Muscle of back (tissue), 11 donors: ENCODE data around the gene KNG1. TPM values are rescaled to one million over a fixed set of nuclear protein-coding genes. Genes with fewer than 3 reads are reported as not detected.

Experiments
- DNase-seq, 3 donors: peaks; one replicate each; pipeline versions ENCODE4 v3.0.0 to v3.0.0-alpha.2; 2013
- polyA plus RNA-seq, 10 donors: library from polyadenylated mRNA; unstranded; fragments of 120-200 nt; gene quantifications; one replicate each; pipeline ENCODE4 v1.2.1, GENCODE V29; 2013; ENCODE audit not compliant: insufficient read length in 10 of 10

The KNG1 gene
- polyA plus RNA-seq, 10 donors: 0.07 to 0.70 (median 0.12) TPM; not detected in 6

DNA sequence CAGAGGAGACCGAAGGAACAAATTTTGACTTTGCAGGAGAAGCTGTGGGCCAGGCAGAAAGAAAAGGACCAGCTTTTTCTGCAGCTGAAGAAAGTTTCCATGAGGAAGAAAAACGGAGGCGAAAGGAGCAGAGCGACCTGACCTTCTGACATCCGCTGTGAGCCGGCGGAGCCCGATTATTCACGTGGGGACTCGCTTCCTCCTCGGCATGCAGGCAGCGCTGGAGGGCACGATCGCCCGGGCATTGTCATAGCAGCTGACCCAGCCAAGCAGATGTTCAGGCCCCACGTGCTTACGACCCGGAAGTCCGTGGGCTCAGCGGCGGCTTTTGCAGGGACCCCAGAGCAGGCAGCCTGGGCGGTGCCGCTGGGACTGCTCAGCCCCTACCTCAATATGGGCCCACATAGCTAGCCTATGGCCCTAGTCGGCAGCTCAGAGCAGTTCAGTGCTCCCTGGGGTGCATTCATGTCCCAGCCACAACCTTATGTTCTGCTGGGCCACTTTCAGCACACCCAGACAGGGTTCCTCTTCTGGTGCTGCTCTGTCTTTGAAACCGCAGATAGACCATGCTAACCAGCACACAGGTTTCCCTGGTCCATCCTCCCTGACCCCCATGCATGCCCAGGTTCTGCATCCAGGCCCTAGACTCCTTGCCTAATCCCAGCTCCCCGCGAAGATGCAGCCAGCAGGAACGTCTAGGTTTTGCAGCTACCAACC is 55.7 kb downstream of the KNG1 start:
- peak; percentile 33 to 80 (median 48) for DNase-seq

DNA sequence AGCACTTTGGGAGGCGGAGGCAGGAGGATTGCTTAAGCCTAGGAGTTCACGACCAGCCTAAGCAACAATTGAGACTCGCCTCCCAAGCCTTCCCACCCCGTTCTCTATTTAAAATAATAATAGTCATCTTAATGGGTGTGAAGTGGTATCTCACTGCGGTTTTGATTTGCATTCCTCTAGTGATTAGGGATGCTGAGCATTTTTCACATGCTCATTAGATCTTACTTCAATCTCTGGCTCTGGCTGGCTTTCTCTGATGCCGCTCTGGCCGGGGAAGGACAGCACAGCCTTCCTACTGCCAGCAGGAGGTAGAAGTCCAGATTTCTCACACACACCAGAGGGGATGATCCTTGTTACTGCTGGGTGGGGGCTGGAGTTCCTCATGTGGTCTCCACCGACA is 58.8 kb downstream of the KNG1 start:
- DNase-seq: no peak

DNA sequence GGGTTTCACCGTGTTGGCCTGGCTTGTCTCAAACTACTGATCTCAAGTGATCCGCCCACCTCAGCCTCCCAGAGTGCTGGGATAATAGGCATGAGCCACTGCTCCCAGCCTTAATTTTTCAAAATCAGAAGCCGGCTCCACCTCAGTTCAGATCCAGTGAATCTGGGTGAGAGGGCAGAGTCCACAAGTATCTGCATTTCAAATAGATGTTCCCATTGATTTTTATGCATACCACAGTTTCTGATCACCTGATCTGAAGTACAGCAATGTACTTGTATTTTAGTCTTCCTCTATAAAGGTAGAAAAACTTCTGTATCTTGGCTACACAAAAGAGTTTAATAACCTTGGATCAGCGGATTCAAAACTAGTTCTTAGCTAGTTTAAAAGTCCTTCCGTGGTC is 62.0 kb downstream of the KNG1 start:
- DNase-seq: no peak

DNA sequence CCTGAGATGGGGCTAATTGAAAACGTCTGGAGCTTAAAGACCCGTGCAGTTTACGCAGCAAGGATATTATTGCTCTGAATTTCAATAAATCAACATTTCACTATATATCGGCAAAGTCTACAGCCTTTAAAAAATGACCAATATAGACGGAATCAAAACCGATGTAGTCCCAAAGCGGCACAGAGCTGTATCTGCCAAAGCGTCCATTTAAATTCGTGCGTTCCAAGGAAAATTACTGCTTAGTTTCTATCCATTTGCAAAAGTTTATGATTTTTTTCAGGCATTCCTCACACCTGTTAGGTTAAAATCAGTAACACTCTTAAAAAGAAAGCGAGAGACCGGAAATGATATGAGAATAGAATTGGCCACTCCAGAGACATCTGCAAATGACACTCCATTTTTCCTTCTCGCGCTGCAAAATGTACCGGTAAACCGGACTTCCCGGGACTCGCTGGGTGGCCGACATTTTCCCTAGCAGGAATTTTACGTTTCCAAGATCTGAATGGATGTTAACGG is 65.4 kb downstream of the KNG1 start:
- DNase-seq: no peak

DNA sequence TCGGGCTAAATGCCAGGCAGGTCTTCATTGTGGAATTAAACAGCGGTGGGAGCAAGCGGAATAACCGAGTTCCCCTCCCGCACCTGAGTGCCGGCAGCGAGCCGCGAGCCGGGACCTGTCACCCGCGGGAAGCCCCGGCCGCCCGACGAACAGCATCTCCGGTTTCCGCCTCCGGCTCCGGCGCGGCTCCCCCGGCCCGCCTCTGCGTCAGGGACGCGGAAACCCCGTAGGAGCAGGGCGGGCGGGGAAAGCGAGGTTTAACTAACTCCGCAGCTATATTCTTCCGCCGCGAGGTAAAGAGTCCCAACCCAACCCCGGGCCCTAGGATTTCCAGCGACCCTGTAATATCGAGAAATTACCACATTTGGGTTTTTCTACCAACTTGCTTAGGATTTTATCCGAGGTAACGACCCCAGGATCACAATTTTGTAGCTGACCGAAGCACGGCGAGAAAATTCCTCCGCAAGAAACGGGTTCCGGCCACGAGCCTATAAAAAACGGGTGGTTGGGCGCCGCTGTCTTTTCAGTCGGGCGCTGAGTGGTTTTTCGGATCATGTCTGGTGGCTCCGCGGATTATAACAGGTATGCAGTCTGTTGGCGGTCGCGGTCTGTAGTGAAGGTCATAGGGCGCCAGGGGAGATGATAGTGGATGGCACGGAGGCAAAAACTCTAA is 66.0 kb downstream of the KNG1 start, which contains the start of gene EIF4A2:
Gene EIF4A2 (plus strand): TSS at position 520 of the 673 bp plus-strand sequence. CDS start 34 bp downstream, at position 554.
- peak; percentile 92 to 96 (median 95) for DNase-seq

DNA sequence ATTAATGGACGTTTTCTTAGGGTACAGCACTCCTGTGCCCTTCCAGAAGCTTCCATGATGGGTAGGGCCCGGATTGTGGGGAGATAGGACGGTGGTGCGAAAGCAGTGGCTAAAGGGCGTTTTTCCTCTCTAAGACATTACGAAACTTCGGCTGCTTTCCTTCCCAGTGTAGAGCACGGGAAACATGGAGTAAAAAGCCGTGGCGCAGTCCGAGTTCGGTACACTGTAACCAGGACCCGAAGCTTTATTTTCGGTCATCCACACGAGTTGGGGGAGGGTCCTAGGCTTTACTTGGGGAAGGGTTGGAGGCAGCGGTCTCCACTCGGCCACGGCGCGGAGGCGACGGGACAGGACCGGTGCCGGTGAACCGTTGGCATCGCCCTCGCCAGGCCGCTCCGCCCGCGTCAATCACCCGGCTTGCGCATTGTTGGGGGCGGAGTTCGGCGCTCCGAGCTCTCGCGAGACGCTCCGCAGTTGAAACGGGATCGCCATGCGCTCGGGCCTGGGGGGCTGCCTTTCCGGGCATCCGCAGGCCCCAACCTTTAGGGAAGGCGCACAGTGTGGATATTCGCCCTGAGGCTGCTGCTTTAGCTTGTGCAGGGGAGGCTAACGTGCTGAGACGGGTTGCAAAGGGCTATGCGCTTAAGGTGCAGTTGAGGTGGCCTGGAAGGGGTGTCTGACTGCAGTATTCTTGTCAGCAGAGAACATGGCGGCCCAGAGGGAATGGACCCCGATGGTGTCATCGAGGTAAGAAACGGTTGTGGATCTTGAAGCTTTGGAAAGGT is 66.8 kb downstream of the KNG1 start:
- peak; percentile 77 to 95 (median 87) for DNase-seq

DNA sequence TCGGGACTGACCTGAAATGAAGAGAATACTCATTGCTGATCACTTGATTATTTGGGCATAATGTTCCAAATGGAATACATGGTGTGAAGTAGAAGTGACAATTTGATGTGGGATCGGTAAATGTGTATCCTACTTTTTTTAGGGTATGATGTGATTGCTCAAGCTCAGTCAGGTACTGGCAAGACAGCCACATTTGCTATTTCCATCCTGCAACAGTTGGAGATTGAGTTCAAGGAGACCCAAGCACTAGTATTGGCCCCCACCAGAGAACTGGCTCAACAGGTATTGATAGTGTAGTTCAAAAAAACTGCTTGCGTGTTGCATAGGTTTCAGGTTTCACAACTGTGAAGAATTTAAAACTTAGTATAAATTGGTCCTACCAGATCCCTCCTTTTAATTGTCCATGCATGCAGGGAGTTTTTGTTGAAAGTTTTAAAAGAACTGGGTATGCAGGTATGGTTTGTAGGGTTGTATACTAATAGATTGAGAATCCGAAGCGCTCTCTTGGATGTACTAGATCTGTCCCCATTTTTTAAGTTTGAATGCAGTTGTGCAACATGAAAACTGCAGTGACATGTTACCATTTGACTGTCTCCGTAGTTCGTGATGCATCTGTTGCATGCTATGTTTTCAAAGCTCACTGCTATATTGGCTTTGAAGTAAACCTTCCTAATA is 67.8 kb downstream of the KNG1 start:
- DNase-seq: no peak

DNA sequence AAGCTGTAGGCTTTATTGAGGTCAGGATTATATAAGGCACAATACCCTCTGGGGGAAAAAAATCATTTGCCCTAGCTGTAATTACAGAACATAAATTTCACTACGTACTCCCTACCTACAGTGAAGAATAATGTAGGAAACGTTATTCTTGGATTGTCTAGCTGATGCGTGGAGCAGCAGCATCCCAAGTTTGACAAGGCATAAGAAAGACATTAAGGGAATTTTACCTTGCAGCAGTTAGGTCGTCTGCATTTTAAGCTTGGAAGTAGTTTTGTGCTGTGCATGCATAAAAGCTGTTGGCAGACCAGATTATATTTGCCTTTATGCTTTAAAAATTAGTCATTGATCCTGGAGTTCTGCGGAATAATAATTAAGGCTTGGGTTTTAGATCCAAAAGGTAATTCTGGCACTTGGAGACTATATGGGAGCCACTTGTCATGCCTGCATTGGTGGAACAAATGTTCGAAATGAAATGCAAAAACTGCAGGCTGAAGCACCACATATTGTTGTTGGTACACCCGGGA is 68.4 kb downstream of the KNG1 start:
- DNase-seq: no peak

DNA sequence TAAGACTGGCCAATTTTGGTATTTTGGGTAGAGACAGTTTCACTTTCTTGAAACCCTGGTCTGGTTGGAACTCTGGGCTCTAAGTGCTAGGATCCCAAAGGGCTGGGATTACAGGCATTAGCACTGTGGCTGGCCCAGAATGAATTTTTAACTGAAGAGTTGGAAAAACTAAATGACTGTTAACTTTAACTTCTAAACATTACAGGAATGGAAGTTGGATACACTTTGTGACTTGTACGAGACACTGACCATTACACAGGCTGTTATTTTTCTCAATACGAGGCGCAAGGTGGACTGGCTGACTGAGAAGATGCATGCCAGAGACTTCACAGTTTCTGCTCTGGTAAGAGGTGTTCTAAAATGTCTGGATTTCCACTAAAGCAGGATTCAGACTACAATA is 69.8 kb downstream of the KNG1 start:
- DNase-seq: no peak

DNA sequence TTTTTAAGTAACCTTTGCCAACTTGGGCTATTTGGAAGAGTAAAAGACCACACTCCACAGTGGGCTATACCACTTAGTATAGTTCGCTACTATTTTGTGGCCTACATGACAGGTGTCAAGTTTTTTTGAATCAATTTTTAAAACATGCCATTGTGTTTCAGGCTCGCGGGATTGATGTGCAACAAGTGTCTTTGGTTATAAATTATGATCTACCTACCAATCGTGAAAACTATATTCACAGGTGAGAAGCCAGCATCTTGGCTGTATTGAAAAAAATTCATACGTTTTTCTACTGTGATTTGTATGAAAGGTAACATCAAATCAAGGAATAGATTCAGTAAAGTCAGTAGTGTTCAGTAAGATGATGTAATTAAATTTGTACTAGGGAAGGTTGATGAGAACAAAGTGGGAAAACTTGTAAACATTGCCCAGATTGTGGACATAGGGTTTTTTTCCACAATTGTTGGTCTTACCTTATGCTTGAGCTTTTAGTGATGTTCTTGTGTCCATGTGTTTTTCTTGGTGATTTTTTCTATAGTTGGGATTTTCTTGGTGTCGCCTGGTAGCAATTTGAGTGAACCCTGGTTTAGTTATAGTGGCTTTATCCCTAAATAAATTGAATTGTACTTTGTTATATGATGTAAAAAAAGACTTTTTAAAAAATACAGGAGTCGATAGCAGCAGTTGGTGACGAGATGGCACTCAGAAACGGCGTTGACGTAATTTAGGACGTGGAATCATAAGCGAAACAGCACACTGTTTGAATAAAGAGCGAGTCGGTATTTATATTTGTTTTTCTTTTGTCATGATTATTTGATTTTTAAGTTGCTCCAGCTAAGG is 70.7 kb downstream of the KNG1 start:
- no peak for DNase-seq

DNA sequence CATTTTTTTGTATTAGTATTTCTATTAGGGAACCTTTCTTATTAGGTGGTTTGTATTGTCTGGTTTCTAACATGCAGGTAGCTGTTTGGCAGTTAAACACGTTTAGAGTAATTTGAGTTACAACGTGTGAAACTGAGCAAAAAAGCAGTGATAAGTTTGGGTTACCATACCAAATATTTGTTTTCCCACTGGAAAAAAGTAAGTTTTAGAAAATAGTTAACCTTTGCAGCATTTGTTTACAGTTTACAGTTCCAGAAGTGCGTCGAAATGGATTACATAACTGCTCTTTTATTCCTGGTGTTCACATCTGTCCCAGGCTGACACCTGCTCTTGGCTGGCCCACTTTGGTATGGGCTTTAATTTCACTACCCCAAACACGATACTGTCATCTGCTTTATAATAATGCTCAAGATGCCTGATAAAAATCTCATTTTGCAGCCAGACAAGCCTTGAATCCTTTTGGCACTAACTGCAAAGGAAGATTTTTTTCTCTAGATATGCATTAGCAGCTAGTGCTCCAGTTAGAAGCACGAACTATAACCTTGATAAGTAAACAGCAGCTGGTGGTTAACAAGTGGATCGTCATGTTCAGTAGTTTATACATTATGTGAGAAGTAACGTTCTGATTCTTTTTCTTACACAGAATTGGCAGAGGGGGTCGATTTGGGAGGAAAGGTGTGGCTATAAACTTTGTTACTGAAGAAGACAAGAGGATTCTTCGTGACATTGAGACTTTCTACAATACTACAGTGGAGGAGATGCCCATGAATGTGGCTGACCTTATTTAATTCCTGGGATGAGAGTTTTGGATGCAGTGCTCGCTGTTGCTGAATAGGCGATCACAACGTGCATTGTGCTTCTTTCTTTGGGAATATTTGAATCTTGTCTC is 71.6 kb downstream of the KNG1 start:
- DNase-seq: no peak

DNA sequence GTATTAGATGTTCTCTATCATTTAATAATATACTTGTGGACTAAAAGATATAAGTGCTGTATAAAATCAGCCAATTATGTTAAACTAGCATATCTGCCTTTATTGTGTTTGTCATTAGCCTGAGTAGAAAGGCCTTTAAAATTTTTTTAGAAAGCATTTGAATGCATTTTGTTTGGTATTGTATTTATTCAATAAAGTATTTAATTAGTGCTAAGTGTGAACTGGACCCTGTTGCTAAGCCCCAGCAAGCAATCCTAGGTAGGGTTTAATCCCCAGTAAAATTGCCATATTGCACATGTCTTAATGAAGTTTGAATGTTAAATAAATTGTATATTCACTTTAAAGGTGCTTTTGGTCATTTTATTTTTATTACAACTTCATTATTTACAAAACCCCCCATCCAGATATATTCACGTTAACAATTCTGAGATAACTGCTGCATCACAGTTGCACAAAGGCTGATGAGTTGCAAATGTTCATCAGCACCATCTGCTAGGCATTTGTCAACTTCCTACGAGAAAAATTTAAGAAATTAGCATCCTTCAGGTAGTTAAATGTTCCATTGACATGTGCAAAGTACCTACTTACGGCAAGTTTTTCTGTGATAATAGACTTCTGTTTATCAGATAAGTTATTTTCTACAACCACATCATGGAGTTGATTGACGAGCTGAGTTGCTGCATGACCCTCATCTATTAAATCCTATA is 72.5 kb downstream of the KNG1 start:
- DNase-seq: no peak

DNA sequence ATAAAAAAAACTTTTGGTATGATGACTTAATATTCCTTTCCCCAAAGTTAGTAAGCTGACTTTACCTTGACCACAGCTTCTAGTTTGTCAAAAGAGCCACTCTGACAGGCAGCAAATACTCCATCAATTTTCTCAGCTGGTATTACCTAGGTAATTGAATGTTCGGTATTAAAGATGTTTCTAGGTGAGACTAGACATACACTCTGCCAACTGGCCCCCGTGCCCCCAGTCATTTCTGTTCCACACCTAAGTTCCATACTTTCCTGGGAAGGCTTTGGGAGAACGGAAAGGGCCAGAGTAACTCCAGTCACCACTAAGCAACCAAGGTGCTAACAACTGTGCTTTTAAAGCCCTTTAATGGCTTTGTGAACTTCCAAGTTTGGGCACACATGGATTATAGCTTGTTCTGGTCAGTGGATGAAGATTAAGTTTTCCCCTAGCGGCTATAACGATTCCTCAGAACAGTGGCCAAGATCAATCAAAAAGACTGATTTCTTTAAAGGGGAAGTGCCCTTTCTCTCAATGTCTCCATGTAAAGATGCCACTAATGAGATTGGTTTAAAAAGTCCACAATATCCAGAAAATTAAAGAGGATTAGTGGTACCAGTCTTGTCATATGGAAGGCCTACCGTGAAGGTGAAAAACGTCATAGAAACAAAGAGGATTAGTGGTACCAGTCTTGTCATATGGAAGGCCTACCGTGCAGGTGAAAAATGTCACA is 73.3 kb downstream of the KNG1 start:
- no peak for DNase-seq

Other genes with a start within 250 kb of the KNG1 start
- 1 to 10 TPM; 1.6 to 5.1 (median 2.4) TPM for gene CRYGS, start 173.0 kb upstream of the KNG1 start, polyA plus RNA-seq
- 10 to 100 TPM in 9 of 10 donors, 1 to 10 TPM in 1; 9.9 to 15.5 (median 12.8) TPM for gene TBCCD1, start 150.0 kb upstream of the KNG1 start, polyA plus RNA-seq
- 10 to 100 TPM; 40.0 to 52.1 (median 41.5) TPM for gene DNAJB11, start 146.6 kb upstream of the KNG1 start, polyA plus RNA-seq
- gene AHSG, start 104.3 kb upstream of the KNG1 start, polyA plus RNA-seq: 1 to 10 TPM in 2 of 10 donors, under 1 TPM in 3, not detected in 5; 0.16 to 9.2 (median 0.17) TPM
- under 1 TPM in 5 of 10 donors, not detected in 5; 0.08 to 0.42 (median 0.35) TPM for gene FETUB, start 77.0 kb upstream of the KNG1 start, polyA plus RNA-seq
- under 1 TPM in 5 of 10 donors, not detected in 5; 0.04 to 0.50 (median 0.20) TPM for gene HRG, start 51.3 kb upstream of the KNG1 start, polyA plus RNA-seq
- 100 to 1,000 TPM; 480 to 620 (median 560) TPM for gene EIF4A2, start 66.2 kb downstream of the KNG1 start, polyA plus RNA-seq
- 10 to 100 TPM; 18.6 to 37.4 (median 23.1) TPM for gene RFC4, start 89.1 kb downstream of the KNG1 start, polyA plus RNA-seq
- gene ADIPOQ, start 125.4 kb downstream of the KNG1 start, polyA plus RNA-seq: 1 to 10 TPM in 1 of 10 donors, under 1 TPM in 3, not detected in 6; 0.03 to 2.8 (median 0.27) TPM
- gene ST6GAL1, start 213.2 kb downstream of the KNG1 start, polyA plus RNA-seq: 10 to 100 TPM; 10.3 to 18.7 (median 14.4) TPM